Activated CD8-positive, alpha-beta T cell treated with anti-CD3 and anti-CD28 coated beads, Interleukin-2, amount 10 ng/mL, durations not matched to agents 7 days and 5 days (primary cell): ENCODE measurements around the gene TPRA1. TPM values are rescaled to one million over a fixed set of nuclear protein-coding genes. Genes with fewer than 3 reads are reported as not detected.

Source experiments
- ATAC-seq: fragments of 150-1000 bp; cut with Tn5 transposase; one replicate; pipeline ENCODE4 v1.10.0; 2021; ENCODE audit warnings: moderate library complexity
- CTCF ChIA-PET: fragments of 350-600 bp; sonication (Branson Sonifier 250); formaldehyde crosslinking; loops from one replicate; lab custom pipeline; 2021; ENCODE audit warnings: antibody characterized with exemption; lab: Charles Lee
- POLR2A ChIA-PET: fragments of 350-600 bp; sonication (Branson Sonifier 250); formaldehyde crosslinking; loops from one replicate; lab custom pipeline; 2021; ENCODE audit warnings: antibody characterized with exemption; lab: Charles Lee
- DNase-seq: peaks from one replicate; pipeline ENCODE4 v3.0.0-alpha.2; 2020
- H3K27ac Mint-ChIP-seq: one replicate; pipeline ENCODE4 v1.8.0; 2021; ENCODE audit warnings: mild to moderate bottlenecking, mixed read lengths
- H3K27me3 Mint-ChIP-seq: one replicate; pipeline ENCODE4 v1.8.0; 2021; ENCODE audit warnings: low read depth, mixed read lengths
- H3K36me3 Mint-ChIP-seq: one replicate; pipeline ENCODE4 v1.8.0; 2021; ENCODE audit warnings: low read depth, mixed read lengths
- H3K4me1 Mint-ChIP-seq: one replicate; pipeline ENCODE4 v1.8.0; 2021; ENCODE audit warnings: low read depth, mixed read lengths
- H3K4me3 Mint-ChIP-seq: one replicate; pipeline ENCODE4 v1.8.0; 2021; ENCODE audit warnings: mild to moderate bottlenecking, mixed read lengths
- H3K9me3 Mint-ChIP-seq: one replicate; pipeline ENCODE4 v1.8.0; 2022; ENCODE audit warnings: mixed read lengths; ENCODE audit not compliant: insufficient read depth
- total RNA-seq, 2 experiments: library from RNA; stranded (reverse); gene quantifications; one replicate each; pipeline ENCODE4 v1.2.3, GENCODE V29; 2021

TPRA1 gene
- total RNA-seq, 2 experiments from 2014 or later, result 27.0 to 27.9 TPM

GRCh38 chr3:127544192-127544802 lies 46.2 kb downstream of the TPRA1 start:
- ChIA-PET POLR2A (interaction anchor here (0.8 kb wide), 1 partner anchor 23 kb away, joined by 3 read pairs; no protein-coding TSS in a partner anchor), CTCF (interaction anchor here (1.1 to 3.1 kb wide), 8 partner anchors 9 to 883 kb away, joined by 3 to 11 read pairs (median 4); partner anchors contain the start of gene MCM2)
- H3K4me1 Mint-ChIP-seq, result peaks cover 8% of the 10 kb centered on the region
- DNase-seq (peak; percentile 73), ATAC-seq (peak; percentile 67)
- no peak overlapping the region for H3K4me3 Mint-ChIP-seq
- no peaks in the 10 kb centered on the region for H3K9me3 Mint-ChIP-seq
- no peaks in the 10 kb centered on the region for H3K36me3 Mint-ChIP-seq
- no peak overlapping the region for H3K27ac Mint-ChIP-seq
- peaks cover 4% of the 10 kb centered on the region for H3K27me3 Mint-ChIP-seq

GRCh38 chr3:127543441-127543840 lies 47.1 kb downstream of the TPRA1 start:
- Mint-ChIP-seq H3K27me3 (peaks cover 6% of the 10 kb centered on the region), H3K4me3 (no peak overlapping the region), H3K4me1 (peaks cover 8% of the 10 kb centered on the region), H3K27ac (no peak overlapping the region), H3K9me3 (no peaks in the 10 kb centered on the region), H3K36me3 (no peaks in the 10 kb centered on the region)
- ChIA-PET POLR2A (interaction anchor here (0.8 kb wide), 1 partner anchor 22 kb away, joined by 3 read pairs; no protein-coding TSS in a partner anchor), CTCF (interaction anchor here (1.1 to 3.1 kb wide), 3 partner anchors 42 to 882 kb away, joined by 3 to 11 read pairs (median 4); no protein-coding TSS in a partner anchor)
- ATAC-seq (no peak), DNase-seq (no peak)

GRCh38 chr3:127542441-127542952 lies 48.0 kb downstream of the TPRA1 start:
- H3K27me3 Mint-ChIP-seq, result peaks cover 5% of the 10 kb centered on the region
- no peak for ATAC-seq
- ChIA-PET POLR2A (no interaction called here), CTCF (interaction anchor here (1.3 kb wide), 1 partner anchor 1019 kb away, joined by 3 read pairs; no protein-coding TSS in a partner anchor)
- DNase-seq, result no peak
- H3K27ac Mint-ChIP-seq, result no peak overlapping the region
- H3K4me3 Mint-ChIP-seq, result no peak overlapping the region
- H3K9me3 Mint-ChIP-seq, result no peaks in the 10 kb centered on the region
- no peaks in the 10 kb centered on the region for H3K36me3 Mint-ChIP-seq
- peaks cover 3% of the 10 kb centered on the region for H3K4me1 Mint-ChIP-seq

GRCh38 chr3:127541320-127541719 lies 49.2 kb downstream of the TPRA1 start:
- no peak for DNase-seq
- CTCF ChIA-PET, result no interaction called here
- Mint-ChIP-seq H3K36me3 (no peaks in the 10 kb centered on the region), H3K4me3 (no peak overlapping the region), H3K4me1 (no peaks in the 10 kb centered on the region), H3K9me3 (no peaks in the 10 kb centered on the region), H3K27ac (no peak overlapping the region), H3K27me3 (peaks cover 5% of the 10 kb centered on the region)
- no peak for ATAC-seq
- POLR2A ChIA-PET, result no interaction called here

GRCh38 chr3:127539366-127540060 lies 51.0 kb downstream of the TPRA1 start:
- H3K9me3 Mint-ChIP-seq, result no peaks in the 10 kb centered on the region
- no peaks in the 10 kb centered on the region for H3K4me1 Mint-ChIP-seq
- no peak for ATAC-seq
- ChIA-PET CTCF (no interaction called here), POLR2A (interaction anchor here (1.2 kb wide), 1 partner anchor 7 kb away, joined by 3 read pairs; no protein-coding TSS in a partner anchor)
- H3K4me3 Mint-ChIP-seq, result no peak overlapping the region
- no peak for DNase-seq
- no peak overlapping the region for H3K27ac Mint-ChIP-seq
- peaks cover 11% of the 10 kb centered on the region for H3K27me3 Mint-ChIP-seq
- no peaks in the 10 kb centered on the region for H3K36me3 Mint-ChIP-seq

- ATAC-seq (no peak), DNase-seq (no peak)
- Mint-ChIP-seq H3K9me3 (no peaks in the 10 kb centered on the region), H3K4me1 (no peaks in the 10 kb centered on the region), H3K27me3 (peaks cover 11% of the 10 kb centered on the region), H3K4me3 (no peak overlapping the region), H3K36me3 (no peaks in the 10 kb centered on the region), H3K27ac (no peak overlapping the region)
- ChIA-PET CTCF (no interaction called here), POLR2A (interaction anchor here (1.2 kb wide), 1 partner anchor 8 kb away, joined by 3 read pairs; no protein-coding TSS in a partner anchor)
These were observed 52.0 kb downstream of the TPRA1 start for GRCh38 chr3:127538569-127538968.

- ChIA-PET CTCF (no interaction called here), POLR2A (no interaction called here)
- H3K36me3 Mint-ChIP-seq, result no peaks in the 10 kb centered on the region
- H3K27ac Mint-ChIP-seq, result no peak overlapping the region
- ATAC-seq (peak; percentile 28), DNase-seq (no peak)
- H3K27me3 Mint-ChIP-seq, result peaks cover 11% of the 10 kb centered on the region
- H3K4me1 Mint-ChIP-seq, result no peaks in the 10 kb centered on the region
- no peak overlapping the region for H3K4me3 Mint-ChIP-seq
- no peaks in the 10 kb centered on the region for H3K9me3 Mint-ChIP-seq
These were observed 53.4 kb downstream of the TPRA1 start for GRCh38 chr3:127536830-127537812.

- Mint-ChIP-seq H3K27ac (no peak overlapping the region), H3K4me1 (no peaks in the 10 kb centered on the region), H3K4me3 (no peak overlapping the region), H3K27me3 (peaks cover 11% of the 10 kb centered on the region), H3K9me3 (no peaks in the 10 kb centered on the region), H3K36me3 (no peaks in the 10 kb centered on the region)
- no peak for ATAC-seq
- DNase-seq, result no peak
- ChIA-PET POLR2A (no interaction called here), CTCF (interaction anchor here (1.0 kb wide), 1 partner anchor 9 kb away, joined by 4 read pairs; no protein-coding TSS in a partner anchor)
These were observed 54.4 kb downstream of the TPRA1 start for GRCh38 chr3:127535901-127536829.

GRCh38 chr3:127535106-127535785 lies 55.3 kb downstream of the TPRA1 start:
- POLR2A ChIA-PET, result no interaction called here
- no peak for ATAC-seq

GRCh38 chr3:127534564-127534963 lies 56.0 kb downstream of the TPRA1 start:
- ChIA-PET CTCF (no interaction called here), POLR2A (no interaction called here)

More at GRCh38 chr3:127535106-127535785, 55.3 kb downstream of the TPRA1 start:
- CTCF ChIA-PET, result interaction anchor here (1.0 kb wide), 1 partner anchor 10 kb away, joined by 4 read pairs; no protein-coding TSS in a partner anchor
- H3K36me3 Mint-ChIP-seq, result no peaks in the 10 kb centered on the region
- no peaks in the 10 kb centered on the region for H3K4me1 Mint-ChIP-seq
- no peak for DNase-seq
- H3K27me3 Mint-ChIP-seq, result peaks cover 11% of the 10 kb centered on the region
- H3K27ac Mint-ChIP-seq, result no peak overlapping the region
- H3K4me3 Mint-ChIP-seq, result no peak overlapping the region
- no peaks in the 10 kb centered on the region for H3K9me3 Mint-ChIP-seq

More at GRCh38 chr3:127534564-127534963, 56.0 kb downstream of the TPRA1 start:
- no peaks in the 10 kb centered on the region for H3K36me3 Mint-ChIP-seq
- no peak overlapping the region for H3K4me3 Mint-ChIP-seq
- peaks cover 11% of the 10 kb centered on the region for H3K27me3 Mint-ChIP-seq
- H3K9me3 Mint-ChIP-seq, result no peaks in the 10 kb centered on the region
- no peaks in the 10 kb centered on the region for H3K4me1 Mint-ChIP-seq
- H3K27ac Mint-ChIP-seq, result no peak overlapping the region
- ATAC-seq (no peak), DNase-seq (no peak)
